Jurkat, Clone E6-1 (cell line): ENCODE results near the gene KLHL7.
A peak's percentile ranks its signal among the peaks of the same experiment; 100 is the strongest.
"Not testable (repeated sequence)": the region's sequence is repeated elsewhere in the genome, so short reads cannot be mapped to it uniquely, and the experiment has no call there.

Experiments
- DNase-seq: peaks from one replicate; pipeline ENCODE4 v3.0.0-alpha.2; 2011; ENCODE audit warnings: low read depth, low spot score
- H3K4me3 ChIP-seq: 2 replicates; pipeline ENCODE4 v1.5.1; 2011; ENCODE audit warnings: mild to moderate bottlenecking, low read length, control low read depth, moderate library complexity

The KLHL7 gene

GRCh38 chr7:23164846-23165245 is 59.3 kb downstream of the KLHL7 start:
- no peak overlapping the region for H3K4me3 ChIP-seq
- no peak for DNase-seq

GRCh38 chr7:23165316-23165715 is 59.7 kb downstream of the KLHL7 start:
- no peak for DNase-seq

GRCh38 chr7:23167691-23168090 is 62.1 kb downstream of the KLHL7 start:
- DNase-seq: no peak
- H3K4me3 ChIP-seq: no peak overlapping the region

More at GRCh38 chr7:23165316-23165715, 59.7 kb downstream of the KLHL7 start:
- no peak overlapping the region for H3K4me3 ChIP-seq

GRCh38 chr7:23168111-23168885 is 62.7 kb downstream of the KLHL7 start:
- H3K4me3 ChIP-seq: no peak overlapping the region
- DNase-seq: no peak

- DNase-seq: no peak
Measured at GRCh38 chr7:23175938-23176337, 70.4 kb downstream of the KLHL7 start.

GRCh38 chr7:23181684-23182553 is 76.3 kb downstream of the KLHL7 start, which contains the start of gene NUP42:
Gene NUP42, plus strand, starts transcription at chr7:23182048. Its CDS starts 38 bp downstream, at chr7:23182086.
- peak; percentile 96 for DNase-seq
- peak within 1 kb of the TSS; percentile 90 for H3K4me3 ChIP-seq

More at GRCh38 chr7:23175938-23176337, 70.4 kb downstream of the KLHL7 start:
- no peak overlapping the region for H3K4me3 ChIP-seq

GRCh38 chr7:23183279-23184012 is 77.9 kb downstream of the KLHL7 start:
- peak overlapping the region; percentile 90 for H3K4me3 ChIP-seq
- no peak for DNase-seq

GRCh38 chr7:23184291-23184690 is 78.7 kb downstream of the KLHL7 start:
- H3K4me3 ChIP-seq: no peak overlapping the region
- no peak for DNase-seq

GRCh38 chr7:23184709-23185359 is 79.2 kb downstream of the KLHL7 start:
- DNase-seq: peak; percentile 26

GRCh38 chr7:23185980-23186379 is 80.4 kb downstream of the KLHL7 start:
- DNase-seq: no peak
- no peak overlapping the region for H3K4me3 ChIP-seq

More at GRCh38 chr7:23184709-23185359, 79.2 kb downstream of the KLHL7 start:
- H3K4me3 ChIP-seq: no peak overlapping the region

GRCh38 chr7:23191022-23191421 is 85.4 kb downstream of the KLHL7 start:
- DNase-seq: no peak
- H3K4me3 ChIP-seq: no peak overlapping the region

GRCh38 chr7:23193650-23194227 is 88.2 kb downstream of the KLHL7 start:
- DNase-seq, H3K4me3 ChIP-seq: not testable (repeated sequence)

- H3K4me3 ChIP-seq: no peak overlapping the region
- no peak for DNase-seq
Measured at GRCh38 chr7:23196306-23196705, 90.7 kb downstream of the KLHL7 start.

- not testable (repeated sequence) for DNase-seq, H3K4me3 ChIP-seq
Measured at GRCh38 chr7:23197745-23198144, 92.2 kb downstream of the KLHL7 start.

GRCh38 chr7:23200331-23200730 is 94.7 kb downstream of the KLHL7 start:
- no peak overlapping the region for H3K4me3 ChIP-seq
- DNase-seq: no peak

- no peak for DNase-seq
- no peak overlapping the region for H3K4me3 ChIP-seq
Measured at GRCh38 chr7:23204241-23204640, 98.7 kb downstream of the KLHL7 start.

GRCh38 chr7:23205577-23205908 is 100.0 kb downstream of the KLHL7 start:
- H3K4me3 ChIP-seq: no peak overlapping the region
- DNase-seq: no peak

GRCh38 chr7:23205909-23206767 is 100.6 kb downstream of the KLHL7 start:
- no peak overlapping the region for H3K4me3 ChIP-seq
- DNase-seq: no peak
